Putamen (tissue), 1 donor: Measurements from ENCODE around the gene MUC6.
"Not testable (repeated sequence)": the region's sequence is repeated elsewhere in the genome, so short reads cannot be mapped to it uniquely, and the experiment has no call there.

ENCODE experiments used
- DNase-seq: peaks from one replicate; pipeline ENCODE4 v3.0.0-alpha.2; 2016; ENCODE audit warnings: low spot score

MUC6 gene

GRCh38 chr11:1023811-1024596 is 12.5 kb downstream of the MUC6 start:
- DNase-seq, result no peak

- no peak for DNase-seq
Measured at GRCh38 chr11:1022908-1023810, 13.4 kb downstream of the MUC6 start.

- no peak for DNase-seq
Measured at GRCh38 chr11:1022411-1022810, 14.1 kb downstream of the MUC6 start.

DNA sequence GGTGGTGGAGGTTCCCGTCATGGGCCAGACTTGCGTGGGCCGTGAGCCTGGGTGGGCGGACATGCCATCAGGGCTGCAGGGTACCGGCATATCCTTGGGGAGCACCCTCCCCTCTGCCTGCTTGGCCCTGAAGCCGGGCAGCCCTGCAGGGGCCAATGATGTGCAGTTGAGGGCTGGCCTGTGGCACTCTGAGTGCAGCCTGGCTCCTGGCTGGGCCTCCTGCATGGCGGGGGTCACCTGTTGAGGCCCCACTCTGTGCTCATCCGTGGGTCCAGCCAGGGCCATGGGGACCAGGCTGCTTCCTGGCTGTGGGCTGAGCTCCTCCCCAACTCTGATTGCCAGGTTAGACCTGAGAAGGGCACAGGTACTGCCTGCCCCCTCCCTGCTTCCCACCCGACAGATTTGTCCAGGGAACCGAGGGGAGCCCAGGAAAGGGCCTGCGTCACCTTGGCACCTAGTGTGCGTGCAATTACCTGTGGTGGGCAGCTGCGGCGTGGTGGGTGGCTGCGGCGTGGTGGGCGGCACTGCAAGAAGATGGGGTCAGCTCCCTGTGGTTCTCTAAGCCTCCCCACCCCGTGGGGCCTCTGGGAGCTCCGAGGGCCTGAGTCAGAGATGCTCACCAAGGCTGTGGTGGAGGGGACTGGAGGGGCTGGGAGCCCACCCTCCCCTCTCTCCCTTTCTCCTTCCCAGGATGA is 16.2 kb downstream of the MUC6 start:
- no peak for DNase-seq

DNA sequence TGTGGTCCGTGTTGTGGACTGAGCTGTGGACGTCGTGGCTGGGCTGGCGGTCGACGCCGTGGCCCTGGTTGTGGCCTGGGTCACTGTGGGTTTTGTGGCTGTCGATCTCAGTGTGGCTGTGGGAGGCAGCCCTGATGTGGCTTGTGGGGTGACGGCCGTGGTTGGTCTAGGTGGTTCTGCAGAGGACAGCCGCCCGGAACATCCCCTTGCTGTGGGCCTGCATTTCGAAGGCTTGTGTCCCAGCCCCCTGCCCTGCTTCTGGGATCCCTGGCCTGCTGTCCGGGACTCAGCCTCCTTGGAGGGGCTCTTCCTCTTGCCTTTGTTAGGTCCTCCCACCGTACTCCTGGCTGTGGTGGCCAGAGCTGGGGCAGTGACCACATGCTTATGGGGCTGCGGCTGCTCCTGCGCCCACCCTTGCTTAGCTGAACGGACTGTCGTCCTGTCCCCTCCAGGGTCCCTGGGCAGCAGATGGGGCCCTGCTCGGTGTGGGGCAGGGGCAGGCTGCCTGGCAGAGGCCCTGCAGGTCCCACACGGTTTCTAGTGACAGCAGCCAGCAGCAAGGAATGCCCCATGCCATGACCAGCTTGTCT is 17.1 kb downstream of the MUC6 start:
- no peak for DNase-seq

DNA sequence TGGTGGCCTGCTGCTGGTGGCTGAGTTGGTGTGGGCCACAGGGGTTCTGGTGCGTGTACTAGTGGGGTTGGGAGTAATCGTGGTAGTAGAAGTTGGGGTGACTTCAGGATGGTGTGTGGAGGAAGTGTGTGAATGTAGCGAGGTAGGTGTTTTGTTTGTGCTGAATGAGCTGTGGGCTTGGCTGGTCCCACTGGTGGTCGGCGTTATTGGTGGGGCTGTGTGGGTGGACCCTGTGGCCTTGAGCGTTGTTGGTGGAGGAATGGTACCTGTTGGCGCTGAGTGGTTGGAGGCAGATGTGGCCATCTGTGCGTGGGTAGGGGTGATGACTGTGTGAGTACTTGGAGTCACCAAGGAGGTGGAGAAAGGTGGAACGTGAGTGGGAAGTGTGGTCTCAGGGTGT is 18.4 kb downstream of the MUC6 start:
- no peak for DNase-seq

DNA sequence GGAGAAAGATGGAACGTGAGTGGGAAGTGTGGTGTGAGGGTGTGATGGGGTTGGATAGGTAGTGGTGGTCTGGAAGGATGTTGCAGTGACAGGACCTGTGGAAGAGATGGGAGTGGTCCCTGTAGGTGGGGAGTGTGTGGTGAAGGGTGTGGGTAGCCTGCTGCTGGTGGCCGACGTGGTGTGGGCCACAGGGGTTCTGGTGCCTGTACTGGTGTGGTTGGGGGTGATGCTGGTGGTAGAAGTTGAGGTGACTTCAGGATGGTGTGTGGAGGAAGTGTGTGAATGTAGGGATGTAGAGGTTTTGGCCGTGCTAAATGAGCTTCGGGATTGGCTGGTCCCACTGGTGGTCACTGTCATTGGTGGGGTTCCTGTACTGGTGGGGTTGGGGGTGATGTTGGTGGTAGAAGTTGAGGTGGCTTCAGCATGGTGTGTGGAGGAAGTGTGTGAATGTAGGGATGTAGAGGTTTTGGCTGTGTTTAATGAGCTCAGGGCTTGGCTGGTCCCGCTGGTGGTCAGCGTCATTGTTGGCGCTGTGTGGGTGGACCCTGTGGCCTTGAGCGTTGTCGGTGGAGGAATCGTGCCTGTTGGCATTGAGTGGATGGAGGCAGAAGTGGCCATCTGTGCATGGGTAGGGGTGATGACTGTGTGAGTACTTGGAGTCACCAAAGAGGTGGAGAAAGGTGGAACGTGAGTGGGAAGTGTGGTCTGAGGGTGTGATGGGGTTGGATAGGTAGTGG is 19.1 kb downstream of the MUC6 start:
- no peak for DNase-seq

GRCh38 chr11:1016610-1017126 is 19.9 kb downstream of the MUC6 start:
- DNase-seq, result not testable (repeated sequence)

DNA sequence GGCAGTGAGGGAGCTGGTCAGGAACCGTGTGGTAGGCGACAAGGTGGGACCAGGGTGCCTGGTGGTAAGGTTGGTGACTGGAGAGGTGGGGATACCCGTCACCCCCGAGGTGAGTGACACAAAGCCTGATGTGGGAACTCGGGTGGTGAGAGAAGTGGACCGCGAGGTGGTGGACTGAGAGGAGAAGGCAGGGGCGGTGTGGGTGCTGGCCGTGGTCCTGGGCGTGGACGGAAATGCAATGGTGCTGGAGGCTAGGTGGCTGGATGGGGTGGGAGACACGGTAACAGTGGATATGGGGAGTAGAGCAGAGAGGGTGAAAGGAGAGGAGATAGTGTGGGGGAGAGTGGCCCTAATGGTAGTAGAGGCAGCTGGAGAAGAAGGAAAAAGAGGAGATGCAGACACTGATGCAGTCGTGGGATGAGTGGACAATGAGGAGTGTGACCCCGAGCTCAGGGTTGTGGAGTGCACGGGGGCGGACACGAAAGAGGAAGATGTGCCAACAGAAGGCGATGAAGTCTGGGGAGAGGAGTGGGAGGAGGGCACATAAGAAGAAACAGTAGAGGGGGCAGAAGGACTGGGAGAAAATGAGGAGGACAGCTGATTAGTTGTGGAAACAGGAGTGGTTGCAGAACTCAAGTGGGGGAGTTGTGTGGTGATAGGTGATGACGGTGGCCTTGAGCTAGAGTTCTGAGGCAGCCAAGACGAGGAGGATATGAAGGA is 20.5 kb downstream of the MUC6 start:
- DNase-seq, result no peak

DNA sequence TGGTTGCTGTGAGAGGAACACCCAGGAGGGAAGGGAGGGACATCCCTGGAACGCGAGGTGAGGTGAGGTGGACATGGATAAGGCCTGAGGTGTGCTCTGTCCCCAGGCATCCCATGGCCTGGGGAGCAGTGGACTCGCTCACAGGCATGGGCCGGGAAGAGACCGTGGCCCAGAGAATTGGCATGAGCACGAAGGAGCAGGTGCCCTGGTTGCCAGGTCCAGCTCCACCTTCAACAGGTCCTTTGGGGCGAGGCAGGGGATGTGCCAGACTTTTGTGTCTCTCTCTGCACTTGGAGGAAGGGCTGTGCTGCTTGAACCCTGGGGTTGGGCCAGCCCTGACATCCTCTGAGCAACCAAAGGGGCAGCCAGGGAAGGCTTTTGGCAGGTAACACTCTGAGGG is 21.5 kb downstream of the MUC6 start:
- DNase-seq, result no peak

DNA sequence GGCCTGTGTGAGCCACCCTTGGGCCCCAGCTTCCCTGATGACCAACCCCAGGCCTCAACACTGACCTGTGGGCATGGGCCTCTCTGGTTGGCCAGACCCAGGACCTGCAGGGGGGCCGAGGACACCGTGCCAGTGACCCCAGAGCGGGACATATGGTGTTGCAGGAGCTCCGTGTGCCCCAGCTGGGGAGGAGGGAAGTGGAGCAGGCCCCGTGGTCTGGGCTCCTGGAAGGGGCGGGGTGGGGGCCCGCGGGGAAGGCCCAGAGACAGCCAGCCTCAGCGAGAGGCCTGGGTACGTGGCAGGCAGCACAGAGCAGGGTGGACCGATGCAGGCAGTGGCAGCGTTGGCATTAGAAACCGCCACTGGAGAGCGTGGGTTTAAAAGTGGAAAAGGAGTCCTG is 22.2 kb downstream of the MUC6 start:
- no peak for DNase-seq

GRCh38 chr11:1013631-1013935 is 22.9 kb downstream of the MUC6 start:
- no peak for DNase-seq

GRCh38 chr11:1012740-1013630 is 23.5 kb downstream of the MUC6 start:
- DNase-seq, result no peak

- DNase-seq, result no peak
Measured at GRCh38 chr11:1012291-1012690, 24.2 kb downstream of the MUC6 start.

DNA sequence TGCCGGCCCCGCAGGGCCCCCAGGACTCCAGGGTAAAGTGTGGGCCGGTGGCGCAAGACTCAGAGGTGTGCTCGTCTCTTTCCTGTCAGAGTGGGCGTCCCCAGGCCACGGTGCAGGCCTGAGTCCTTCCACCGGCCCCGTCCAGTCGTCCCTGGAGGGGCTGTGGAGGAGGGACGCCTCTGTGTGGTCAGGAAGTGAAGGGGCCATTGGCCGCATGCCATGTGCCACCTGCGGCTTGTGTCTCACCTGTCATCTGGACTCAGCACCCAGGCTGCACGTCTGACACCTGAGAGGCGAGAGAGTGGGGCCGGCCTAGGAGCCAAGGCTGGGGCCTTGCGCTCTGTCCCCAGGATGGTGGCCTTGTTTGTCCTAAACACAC is 25.2 kb downstream of the MUC6 start:
- DNase-seq, result no peak

DNA sequence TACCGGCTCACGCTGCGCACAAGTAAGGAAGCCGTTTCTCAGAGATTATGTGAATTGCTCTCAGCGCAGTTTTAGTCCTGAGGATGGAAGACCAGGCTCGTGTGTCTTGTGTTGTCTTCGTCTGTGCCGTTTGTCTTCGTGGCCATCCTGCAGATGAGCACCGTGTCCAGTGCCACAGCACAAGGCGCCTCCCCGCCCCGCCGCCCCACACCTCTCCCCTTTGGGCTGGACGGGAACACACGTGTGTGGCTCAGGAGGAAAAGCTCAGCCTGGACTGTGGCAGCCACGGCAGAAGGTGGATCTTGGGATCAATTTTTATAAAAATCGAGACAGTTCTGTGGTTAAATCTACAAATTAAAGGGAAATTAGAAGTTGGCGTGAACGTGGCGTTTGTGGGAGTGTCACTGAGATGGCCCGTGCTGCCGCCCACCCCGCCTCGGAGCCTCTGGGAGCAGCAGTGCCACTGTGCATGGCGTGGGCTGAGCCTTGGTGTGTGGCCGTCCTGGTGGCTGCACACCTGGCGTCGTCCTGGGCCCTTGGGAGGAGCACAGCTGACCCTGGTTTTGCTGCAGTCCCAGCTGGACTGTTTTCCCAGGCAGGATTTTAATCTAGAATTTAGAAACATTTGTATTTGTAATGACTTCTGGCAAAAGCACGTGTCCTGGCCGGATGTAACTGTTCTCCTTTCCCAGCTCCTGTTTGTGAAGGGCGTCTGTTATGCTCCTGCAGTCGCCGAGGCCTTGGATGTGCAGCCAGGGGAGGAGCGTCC is 25.8 kb downstream of the MUC6 start:
- DNase-seq, result no peak

DNA sequence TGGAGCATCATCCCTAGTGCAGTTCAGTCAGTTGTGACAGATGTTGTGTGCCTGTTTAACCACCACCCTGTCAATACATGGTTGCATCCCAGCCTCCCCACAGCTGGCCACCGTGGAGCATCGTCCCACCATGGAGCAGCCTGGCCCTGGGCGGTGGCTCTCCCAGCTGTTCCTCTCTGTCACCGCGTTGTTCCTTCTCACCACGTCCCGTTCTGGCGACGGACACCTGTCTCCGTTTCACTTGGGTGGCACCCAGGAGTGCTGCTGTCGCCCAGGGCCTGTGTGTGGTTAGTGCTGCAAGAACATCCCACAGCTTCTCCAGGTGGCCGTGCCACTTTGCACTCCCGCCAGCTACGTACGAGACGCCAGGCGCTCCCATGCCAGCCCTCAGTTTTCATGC is 26.5 kb downstream of the MUC6 start:
- DNase-seq, result no peak

GRCh38 chr11:1009371-1009770 is 27.1 kb downstream of the MUC6 start:
- DNase-seq, result no peak

GRCh38 chr11:1008803-1009145 is 27.7 kb downstream of the MUC6 start:
- DNase-seq, result no peak
